HG02884 (cell line): ENCODE results near the gene KCTD1.
A peak's percentile ranks its signal among the peaks of the same experiment; 100 is the strongest.

Source experiments
- ATAC-seq: cut with Tn5 transposase; IDR thresholded peaks from one replicate; pipeline ENCODE4 v1.9.1; 2021; ENCODE audit warnings: mild to moderate bottlenecking, moderate library complexity; ENCODE audit not compliant: unreplicated experiment

KCTD1 gene

DNA sequence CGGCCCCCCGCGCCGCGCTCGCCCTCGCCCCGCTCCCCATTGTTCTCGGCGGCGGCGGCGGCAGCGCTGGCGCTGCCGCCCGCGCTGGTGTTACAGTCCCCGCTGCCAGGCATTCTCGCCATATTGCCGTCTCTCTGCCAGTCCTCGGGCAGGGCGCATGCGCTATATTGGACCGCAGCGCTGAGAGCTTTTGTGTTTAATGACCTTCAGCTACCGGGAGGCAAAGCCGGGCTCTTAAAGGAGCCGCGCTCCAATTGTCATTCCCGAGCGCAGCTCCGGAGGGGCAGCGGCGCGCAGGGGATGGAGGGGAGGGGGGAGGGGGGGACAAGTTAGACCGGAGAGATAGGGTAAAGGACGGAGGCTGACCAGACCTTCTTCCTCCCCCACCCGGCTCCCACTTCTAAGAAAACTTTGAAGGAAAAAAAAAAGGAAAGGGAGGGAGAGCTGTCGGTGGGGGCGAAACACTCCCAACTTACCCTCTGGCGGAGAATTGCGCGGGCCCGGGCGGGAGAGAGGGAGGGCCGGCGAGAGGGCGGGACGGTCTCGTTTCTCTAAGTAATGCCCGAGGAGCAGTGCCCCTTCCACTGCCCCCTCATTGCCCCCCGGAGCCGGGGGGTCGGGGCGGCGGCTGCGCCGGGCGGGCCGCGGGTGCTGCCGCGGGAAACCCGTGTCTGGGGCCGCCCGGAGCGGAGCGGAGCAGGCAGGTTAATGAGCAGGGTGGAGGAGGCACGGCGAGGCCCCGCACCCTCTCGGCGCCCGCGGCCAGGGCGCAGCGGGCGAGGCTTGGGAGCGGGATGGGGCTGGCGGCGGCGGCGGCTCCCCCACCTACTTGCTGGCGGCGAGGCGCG, at the start of gene KCTD1:
TSS of gene KCTD1 (minus strand) at position 139 of the 848 bp plus-strand sequence. CDS start at position 122, 17 bp downstream.
- ATAC-seq: peak; percentile 43

DNA sequence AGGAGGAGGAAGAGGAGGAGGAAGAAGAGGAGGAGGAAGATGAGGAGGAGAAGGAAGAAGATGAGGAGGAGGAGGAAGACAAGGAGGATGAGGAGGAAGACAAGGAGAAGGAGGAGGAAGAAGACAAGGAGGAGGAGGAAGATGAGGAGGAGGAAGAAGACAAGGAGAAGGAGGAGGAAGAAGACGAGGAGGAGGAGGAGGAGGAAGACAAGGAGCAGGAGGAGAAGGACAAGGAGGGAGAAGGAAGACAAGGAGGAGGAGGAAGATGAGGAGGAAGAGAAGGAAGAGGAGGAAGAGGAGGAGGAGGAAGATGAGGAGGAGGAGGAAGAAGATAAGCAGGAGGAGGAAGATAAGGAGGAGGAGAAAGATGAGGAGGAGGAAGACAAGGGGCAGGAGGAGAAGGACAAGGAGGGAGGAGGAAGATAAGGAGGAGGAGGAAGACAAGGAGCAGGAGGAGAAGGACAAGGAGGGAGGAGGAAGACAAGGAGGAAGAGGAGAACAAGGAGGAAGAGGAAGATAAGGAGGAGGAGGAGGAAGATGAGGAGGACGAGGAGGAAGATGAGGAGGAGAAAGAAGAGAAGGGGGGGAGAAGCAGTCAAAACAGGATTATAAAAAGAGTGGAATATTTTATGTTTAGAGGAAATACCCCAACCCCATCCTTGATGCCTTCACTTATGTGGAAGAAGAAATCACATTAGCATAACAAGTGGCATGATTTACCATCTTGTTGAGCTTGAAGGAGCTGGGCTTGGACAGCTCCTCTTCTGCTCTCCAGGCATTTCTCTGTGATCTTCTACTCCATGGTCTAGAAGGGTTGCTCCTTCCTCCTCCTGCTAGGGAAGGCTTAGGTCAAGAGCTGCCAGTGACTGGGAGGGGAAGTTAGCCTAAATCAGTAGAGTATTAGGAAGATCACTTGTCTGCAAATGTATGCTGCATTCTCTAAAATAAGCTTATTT, 45.3 kb upstream of the KCTD1 start:
- ATAC-seq: no peak

DNA sequence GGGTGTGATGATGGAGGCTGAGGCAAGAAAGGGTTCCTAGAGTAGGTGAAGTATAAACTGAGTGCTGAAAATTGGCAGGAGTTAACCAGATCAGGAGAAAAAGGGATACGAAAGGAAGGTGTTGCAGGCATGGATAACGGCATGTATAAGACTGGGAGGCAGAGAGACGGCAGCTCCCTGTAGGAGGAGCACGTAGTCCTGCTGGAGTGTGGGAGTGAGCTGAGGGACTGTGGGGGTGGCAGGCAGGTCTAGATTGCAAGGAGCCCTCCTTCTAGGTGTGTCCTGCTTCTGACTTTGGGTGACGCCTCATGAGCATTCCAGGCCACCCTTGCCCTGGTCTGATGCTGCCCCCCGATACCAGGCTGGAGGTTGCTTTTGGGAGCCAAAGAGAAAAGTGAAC, 36.4 kb upstream of the KCTD1 start:
- no peak for ATAC-seq

DNA sequence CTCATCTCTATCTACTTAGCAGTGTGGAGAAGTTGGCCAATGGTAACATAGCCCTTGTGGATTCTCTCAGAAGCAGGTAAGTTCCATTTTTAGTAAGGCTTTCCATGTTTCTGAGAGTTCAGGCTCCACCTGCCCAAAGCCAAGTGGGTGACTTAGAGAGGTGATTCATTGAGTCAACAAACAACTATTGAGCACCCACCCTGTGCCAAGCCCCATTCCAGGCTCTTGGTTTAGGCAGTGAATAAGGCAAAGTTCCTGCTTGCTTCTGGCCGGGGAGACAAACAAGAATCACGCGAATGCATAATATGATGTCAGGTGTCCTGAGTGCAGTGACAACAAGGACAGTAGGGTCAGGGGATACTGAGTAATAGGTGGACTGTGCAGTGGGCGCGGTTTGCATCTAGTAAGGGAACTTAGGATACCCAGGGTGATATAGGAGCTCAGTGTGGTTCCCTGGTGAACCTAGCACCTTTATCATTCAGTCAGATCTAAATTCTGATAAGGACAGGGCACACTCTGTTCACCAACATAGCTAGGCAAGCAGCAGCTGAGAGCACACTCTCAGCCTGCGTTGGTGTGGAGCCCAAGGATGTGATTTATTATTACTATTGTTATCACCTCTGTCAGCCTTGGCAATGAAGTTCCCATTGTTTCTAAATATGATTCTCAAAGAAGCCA, 31.7 kb upstream of the KCTD1 start:
- no peak for ATAC-seq

DNA sequence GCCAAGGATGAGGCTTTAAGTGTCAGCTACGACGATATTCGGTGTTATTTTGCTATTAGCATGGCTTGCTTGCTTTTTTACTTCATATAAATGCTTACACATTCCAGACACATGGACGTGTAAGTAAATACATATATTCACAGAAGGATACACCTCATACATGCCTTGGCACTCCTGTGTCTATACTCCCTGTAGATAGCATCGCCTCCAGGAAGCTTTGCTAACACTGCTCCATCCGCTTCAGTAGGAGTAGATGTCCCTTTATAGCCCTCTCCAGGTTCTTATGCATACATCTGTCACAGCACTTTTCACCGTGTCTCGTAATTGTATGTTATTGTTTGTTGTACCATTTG, 27.5 kb upstream of the KCTD1 start:
- no peak for ATAC-seq

DNA sequence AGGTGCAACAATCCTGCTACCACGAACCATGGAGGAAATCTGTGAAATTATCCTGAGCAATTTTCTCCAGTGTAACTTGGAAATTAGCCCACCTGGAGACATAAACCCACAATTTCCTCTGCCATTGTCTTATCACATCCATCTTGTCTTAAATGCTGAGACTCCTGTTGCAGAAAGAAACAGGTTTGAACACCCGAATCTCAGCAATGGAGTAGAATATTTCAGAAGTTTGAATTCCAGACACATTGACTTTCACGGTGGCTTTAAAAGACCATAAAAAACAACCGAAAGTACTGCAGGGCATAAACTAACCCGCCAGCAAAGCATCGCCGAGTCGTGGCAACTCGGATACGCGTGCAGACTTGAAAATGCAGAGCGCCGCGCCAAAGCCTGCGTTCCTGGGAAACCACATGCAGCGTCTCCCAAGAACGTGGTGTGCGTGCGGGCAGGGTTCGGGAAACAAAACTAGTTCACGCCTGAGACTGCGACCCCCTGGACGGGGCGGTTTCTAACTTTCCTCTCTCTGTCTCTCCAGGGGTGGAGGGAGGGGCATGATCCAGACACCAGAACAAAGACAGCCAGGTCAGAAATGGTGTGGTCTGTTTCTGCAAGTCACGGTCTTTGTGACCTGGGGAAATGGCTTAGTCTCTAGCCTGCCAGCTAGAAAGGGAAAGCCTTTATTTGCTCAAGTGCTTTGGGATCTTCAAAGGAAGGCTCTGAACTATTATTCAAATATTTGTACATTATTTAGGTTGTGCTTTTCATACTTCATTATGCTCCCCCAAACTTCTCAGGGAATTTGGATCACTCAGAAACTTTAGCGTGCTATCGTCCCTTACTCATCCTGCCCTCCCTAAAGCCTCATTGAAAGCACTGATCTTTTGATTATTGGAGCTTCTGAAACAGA, 26.9 kb upstream of the KCTD1 start:
- ATAC-seq: no peak

DNA sequence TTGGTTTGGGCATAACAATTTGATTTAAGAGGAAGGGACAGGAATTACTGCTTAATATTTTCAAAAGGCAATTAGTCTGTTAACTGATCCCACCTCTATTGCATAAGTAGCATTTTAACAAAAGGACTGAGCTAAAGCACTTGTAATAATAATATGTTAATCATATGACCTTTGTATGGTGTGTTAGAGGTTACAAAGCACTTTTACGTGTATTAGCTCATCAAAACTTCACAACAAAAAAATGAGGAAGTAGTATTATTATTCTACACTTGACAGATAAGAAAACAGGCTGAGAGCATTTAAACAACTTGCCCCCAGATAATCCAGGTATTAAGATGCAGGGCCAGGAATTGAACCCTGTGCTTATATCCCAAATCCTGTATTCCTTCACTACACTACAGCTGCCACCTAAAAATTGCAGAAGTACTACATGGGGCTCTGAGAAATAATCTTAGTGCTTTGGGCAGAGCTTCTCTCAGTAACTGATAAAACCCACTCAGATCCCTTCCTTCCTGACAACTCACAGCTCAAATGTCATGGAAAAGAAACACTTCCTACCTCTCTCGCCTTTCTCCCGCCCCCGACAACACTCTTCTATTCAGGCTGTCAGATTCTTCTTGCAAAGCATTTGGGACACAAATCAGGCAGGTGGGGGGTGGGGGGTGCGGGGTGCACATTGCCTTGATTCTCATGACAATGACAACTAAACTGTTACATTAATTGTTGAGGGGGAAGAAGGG, 20.7 kb upstream of the KCTD1 start:
- no peak for ATAC-seq

DNA sequence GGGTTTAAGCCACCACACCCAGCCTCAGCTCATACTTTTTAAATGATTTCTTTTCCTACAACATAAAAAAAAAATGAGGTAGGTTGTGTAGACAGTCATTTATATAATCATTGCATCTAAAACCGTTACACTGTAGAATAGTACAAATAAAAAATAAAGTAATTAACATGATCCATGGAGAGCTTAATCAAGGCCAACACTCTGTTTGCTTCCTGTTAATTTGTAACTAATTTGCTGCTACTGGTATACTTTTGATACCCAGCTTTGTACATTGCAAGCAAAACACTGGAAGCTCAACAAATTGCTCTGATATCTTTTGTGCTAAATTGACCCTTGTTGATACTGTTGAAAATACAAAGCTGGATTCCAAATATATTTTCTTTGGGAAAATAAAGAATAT, 20.2 kb upstream of the KCTD1 start:
- no peak for ATAC-seq

DNA sequence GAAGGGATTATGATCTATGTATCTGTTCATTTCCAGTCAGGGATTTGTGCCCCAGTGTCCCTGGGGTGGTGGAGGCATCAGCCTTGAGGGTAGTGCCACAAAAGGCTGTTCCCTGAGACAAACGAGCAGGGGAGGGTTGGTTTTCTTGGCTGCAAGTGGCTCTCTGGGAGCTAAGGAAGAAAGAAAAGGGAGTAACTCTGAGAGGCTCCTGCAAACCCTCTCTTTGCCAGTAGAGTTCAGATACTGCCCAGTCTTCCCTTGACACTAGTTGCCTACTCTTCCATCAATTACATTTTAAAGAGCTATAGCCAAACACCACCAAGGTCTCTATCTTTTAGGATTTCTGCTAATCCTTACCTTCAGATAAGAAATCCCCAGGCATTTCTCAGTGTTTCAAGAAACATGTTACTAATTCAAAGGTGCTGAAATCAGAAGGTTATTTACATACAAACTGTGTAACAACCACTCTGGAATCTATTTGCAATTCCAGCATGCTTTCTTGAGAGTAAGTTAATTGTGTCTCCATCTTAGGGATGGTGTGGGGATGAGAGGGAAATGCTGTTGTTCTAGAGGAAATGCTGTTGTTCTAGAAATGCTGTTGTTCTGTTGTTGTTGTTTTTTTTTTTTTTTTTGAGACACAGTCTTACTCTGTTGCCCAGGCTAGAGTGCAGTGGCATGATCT, 18.7 kb upstream of the KCTD1 start:
- no peak for ATAC-seq

DNA sequence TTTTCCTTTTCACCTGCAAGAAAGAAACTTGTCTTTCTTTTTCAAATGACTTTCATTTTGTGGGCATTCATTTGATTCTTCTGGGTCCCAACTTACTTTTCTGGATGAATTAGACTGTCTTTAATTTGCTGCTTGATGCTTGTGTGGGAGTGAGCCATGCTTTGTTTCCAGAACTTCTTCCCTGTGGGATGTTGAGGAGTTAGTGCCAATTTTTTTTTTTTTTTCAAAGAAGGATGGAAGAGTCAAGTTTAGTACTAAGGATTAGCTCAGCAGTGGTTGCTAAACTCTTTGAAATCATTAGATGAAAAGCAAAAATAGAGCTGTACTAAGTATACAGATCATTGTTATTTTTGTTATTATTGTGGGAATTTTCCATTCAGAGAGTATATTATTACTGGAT, 17.2 kb upstream of the KCTD1 start:
- no peak for ATAC-seq

DNA sequence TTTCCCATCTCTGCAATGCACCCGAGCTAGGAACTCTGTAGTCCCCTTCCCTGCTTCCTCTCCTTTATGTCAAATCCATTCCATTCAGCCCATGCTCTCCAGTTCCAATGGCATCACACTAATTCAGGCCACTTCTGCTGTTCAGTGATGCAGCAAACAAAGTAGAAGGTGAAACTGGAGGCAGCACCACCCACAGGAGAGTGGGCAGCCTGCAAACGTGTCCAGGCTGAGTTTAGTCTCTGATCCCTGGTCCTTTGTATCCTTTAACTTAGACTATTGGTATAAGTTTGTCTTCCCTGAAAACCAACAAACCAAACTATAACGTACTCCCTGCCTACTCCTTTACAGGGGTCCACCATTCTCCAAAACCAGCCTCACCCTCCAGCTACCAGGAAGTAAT, 14.7 kb upstream of the KCTD1 start:
- no peak for ATAC-seq

DNA sequence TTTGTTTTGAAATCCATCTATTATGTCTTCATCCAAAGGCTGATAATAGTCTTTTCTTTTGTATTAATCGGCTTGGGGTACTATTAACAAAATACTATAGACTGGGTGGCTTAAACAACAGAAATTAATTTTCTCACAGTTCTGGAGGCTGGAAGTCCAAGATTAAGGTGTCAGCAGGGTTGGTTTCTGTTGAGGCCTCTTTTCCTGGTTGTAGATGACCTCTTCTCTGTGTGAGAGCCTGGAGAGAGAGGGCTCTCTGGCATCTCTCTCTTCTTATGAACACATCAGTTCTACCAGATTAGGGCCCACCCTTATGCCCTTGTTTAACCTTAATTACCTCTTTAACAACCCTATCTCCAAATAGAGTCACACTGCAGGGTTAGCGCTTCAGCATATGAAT, 14.2 kb upstream of the KCTD1 start:
- no peak for ATAC-seq

DNA sequence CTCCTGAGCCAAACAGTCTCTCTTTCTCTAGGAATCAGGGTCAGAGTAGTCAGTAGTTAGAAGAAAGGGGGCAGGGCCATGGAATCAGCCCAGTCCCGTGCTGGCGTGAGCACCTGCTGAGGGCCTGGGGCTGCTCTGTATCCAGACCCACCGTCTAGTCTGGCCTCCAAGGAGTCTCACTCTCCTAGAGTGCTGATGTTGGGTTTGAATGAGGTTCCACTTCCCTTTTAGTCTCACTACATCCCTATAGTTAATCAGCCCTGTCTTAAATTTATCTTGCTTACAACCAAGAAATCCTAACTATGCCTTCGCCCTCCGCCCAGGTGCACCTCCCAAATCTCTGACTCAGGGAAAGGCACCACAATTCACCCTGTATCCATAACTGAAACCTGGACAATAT, 13.4 kb upstream of the KCTD1 start:
- ATAC-seq: no peak

DNA sequence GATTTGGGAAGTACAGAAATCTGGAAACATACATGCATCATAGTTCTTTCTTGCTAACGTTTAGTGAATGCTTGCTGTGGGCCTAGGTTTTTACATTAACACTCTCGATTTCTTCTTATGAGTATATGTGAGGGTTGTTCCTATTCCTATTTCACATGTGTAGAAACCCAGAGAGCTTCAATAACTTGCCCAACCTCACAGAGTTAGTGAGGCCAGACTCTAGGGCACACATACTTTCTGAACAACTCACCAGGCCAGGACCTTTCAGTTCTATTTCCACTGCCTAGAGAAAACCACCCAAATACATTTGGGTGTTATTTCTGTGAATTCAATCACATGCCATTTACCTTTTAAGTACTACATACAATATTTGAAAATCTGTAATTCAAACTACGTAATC, 8.2 kb upstream of the KCTD1 start:
- ATAC-seq: peak; percentile 96

DNA sequence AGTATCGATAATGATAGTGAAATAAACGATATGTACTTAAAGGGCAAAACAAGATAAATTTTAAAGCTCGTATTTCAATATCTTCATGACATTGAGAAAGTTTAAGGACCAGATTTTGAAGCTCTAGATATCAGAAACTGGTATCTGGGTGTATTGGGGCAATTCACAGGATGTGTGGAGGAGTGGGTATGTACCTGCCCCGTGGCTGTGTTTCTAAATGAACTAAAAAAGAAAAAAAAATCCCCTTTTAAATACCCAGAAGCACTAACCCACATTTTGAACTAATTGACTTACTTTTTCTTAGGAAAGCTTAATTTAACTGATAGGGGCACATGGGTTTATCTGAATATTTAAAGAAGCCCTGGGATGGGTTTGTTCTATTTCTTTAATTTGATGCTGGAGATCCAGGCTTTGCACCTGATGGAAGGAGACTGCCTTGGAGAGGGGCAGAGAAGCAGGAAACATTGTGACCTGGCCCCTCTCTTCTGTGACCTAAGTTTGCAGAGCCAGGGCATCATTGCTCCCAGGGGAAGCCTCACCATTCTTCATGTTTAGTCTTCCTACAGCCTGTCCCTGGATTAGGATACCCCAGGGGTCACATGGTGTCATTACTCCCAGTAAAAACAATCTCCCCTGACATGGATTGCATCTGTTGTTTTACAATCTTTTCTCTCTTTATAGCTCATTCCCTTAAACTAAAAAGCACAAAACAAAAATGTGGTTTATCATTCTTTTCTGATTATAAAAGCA, 7.6 kb upstream of the KCTD1 start:
- no peak for ATAC-seq

DNA sequence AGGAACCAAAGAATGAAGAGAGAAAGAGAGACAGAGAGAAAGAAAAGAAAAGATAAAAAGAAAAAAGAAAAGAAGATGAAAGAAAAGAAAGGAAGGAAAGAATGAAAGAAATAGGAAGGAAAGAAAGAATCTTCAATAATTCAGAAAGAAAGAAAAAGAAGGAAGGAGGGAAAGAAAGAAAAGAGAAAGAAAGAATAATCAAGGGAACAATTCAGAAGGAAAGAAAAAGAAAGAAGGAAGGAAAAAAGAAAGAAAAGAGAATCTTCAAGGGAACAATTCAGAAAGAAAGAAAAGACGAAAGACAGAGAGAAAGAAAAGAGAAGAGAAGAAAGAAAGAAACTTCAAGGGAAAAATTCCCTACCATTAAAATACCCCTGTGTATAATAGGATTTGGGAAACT, 5.6 kb upstream of the KCTD1 start:
- no peak for ATAC-seq

DNA sequence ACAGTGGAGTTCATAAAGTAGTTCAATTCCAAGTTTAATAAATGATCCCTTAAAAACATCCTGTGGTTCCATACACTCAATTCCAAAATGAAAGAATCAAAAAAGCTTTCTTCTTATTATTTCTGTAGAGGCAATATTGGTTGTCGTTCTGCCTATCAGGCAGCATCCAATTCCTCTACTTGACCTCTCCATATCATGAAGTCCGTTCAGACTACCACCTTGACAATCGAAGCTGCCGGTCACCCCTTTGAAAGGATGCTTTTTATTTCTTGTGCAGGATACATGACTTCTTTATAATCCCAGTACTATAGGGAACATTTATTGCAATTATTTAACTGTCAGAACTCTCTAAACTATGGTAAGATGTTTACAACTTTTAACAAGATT, 3.3 kb upstream of the KCTD1 start:
- ATAC-seq: no peak

DNA sequence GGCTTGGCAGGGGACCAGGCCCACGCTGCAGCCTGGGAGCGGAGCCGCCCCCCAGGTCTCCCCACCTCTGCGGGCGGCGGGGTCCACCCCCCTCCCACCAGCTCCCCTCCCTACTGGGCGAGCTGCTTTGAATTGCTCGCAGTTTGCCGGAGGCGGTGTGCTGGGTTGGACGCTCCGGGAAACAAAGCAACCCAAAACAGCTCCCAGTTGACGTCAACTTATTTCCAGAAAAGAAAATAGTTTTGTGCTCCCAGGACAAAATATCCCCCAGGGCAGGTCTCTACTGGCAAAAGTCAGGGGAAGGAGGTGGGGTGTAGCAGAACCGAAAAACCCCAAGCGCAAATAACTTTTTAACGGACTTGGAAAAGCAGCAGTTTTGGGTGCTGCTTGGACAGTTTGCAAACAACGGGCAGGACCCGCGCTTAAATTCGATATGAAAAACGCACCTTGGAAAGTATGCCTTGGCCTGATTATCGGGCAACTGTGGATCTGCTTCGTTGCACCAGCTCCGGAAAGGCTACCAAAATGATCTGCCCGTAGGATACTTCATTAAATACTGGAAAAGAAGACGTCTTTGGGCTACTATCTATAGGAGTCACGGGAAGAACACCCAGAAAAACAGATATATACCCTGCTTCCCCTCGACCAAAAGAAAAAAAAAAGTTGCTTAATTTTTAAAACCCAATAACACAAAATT, 2.8 kb upstream of the KCTD1 start:
- ATAC-seq: no peak
